Peyer's patch (tissue), 4 donors: ENCODE measurements around the gene STAU1. TPM values are rescaled to one million over a fixed set of nuclear protein-coding genes. Genes with fewer than 3 reads are reported as not detected.

ENCODE experiments used
- DNase-seq, 3 donors: peaks; one replicate each; pipeline ENCODE4 v3.0.0-alpha.2; 2017 to 2019
- H3K27ac ChIP-seq, 4 donors: fragments of 200-600 bp; sonication (generic); one replicate each; pipeline ENCODE4 v1.5.1; 2016 to 2019
- H3K27me3 ChIP-seq, 2 donors: fragments of 200-600 bp; sonication (generic); one replicate each; pipeline ENCODE4 v1.5.1; 2019
- H3K36me3 ChIP-seq, 3 donors: fragments of 200-600 bp; sonication (generic); one replicate each; pipeline ENCODE4 v1.5.1; 2016 to 2019
- H3K4me1 ChIP-seq, 4 donors: fragments of 200-600 bp; sonication (generic); one replicate each; pipeline ENCODE4 v1.5.1; 2016 to 2019
- H3K4me3 ChIP-seq, 4 donors: fragments of 200-600 bp; sonication (generic); 1 replicate in 3 of 4; 2 replicates in 1 of 4; pipeline ENCODE4 v1.5.1; 2016 to 2019; ENCODE audit warnings: mild to moderate bottlenecking in 1 of 4
- H3K9me3 ChIP-seq, 4 donors: fragments of 200-600 bp; sonication (generic); one replicate each; pipeline ENCODE4 v1.5.1; 2016 to 2019; ENCODE audit warnings: mild to moderate bottlenecking in 1 of 4
- CTCF ChIP-seq, 6 experiments: fragments of 450-650 bp in 4 of 6; fragments of 200-600 bp in 2 of 6; sonication (generic) in 1 of 6; IDR thresholded peaks; one replicate each; pipeline ENCODE4 v1.5.1; 2017 to 2019; ENCODE audit warnings: antibody characterized with exemption in 6 of 6, mild to moderate bottlenecking in 3 of 6, moderate library complexity in 1 of 6
- POLR2A ChIP-seq, 2 donors: fragments of 450-650 bp; IDR thresholded peaks; one replicate each; pipeline ENCODE4 v1.5.1; 2017; ENCODE audit warnings: antibody characterized with exemption in 2 of 2, mild to moderate bottlenecking in 2 of 2, moderate library complexity in 2 of 2
- total RNA-seq, 4 donors: library from RNA; depleted of rRNA; stranded (reverse); fragments of >200 nt; gene quantifications; one replicate each; pipeline ENCODE4 v1.1.0, GENCODE V29; 2016

Gene STAU1
- 10 to 100 TPM; 58.6 to 82.4 (median 75.2) TPM for total RNA-seq

GRCh38 chr20:49187851-49188641 lies at the start of gene STAU1:
STAU1 (minus strand) TSS chr20:49188334; CDS start chr20:49166201, 22,133 bp downstream.
- Histone ChIP-seq H3K27me3 (no peaks in the 10 kb centered on the region), H3K4me1 (peaks cover 0 to 19% (median 5%) of the 10 kb centered on the region in 4 donors), H3K36me3 (no peaks in the 10 kb centered on the region), H3K9me3 (no peaks in the 10 kb centered on the region), H3K4me3 (peak within 1 kb of the TSS; percentile 86 to 99 (median 91)), H3K27ac (peak within 1 kb of the TSS; percentile 92 to 98 (median 95))
- TF ChIP-seq CTCF (IDR thresholded peaks at IDR 0.05) (no peak), POLR2A (IDR thresholded peaks at IDR 0.05) (peak; percentile 46 to 81)
- DNase-seq: peak; percentile 94 to 98 (median 97)

- Histone ChIP-seq H3K36me3 (peaks cover 0 to 88% (median 0%) of the 10 kb centered on the region in 3 donors), H3K4me3 (no peak overlapping the region), H3K27ac (peak overlapping the region in 3 of 4 donors; percentile 48 to 63 (median 56)), H3K9me3 (no peaks in the 10 kb centered on the region), H3K27me3 (no peaks in the 10 kb centered on the region), H3K4me1 (no peaks in the 10 kb centered on the region)
- TF ChIP-seq POLR2A (IDR thresholded peaks at IDR 0.05) (no peak), CTCF (IDR thresholded peaks at IDR 0.05) (no peak)
- peak in 2 of 3 donors; percentile 70 to 81 for DNase-seq
These were observed 49.4 kb upstream of the STAU1 start for GRCh38 chr20:49237531-49237930.

- no peak for DNase-seq
- no peak for TF ChIP-seq POLR2A (IDR thresholded peaks at IDR 0.05)
- no peak for TF ChIP-seq CTCF (IDR thresholded peaks at IDR 0.05)
These were observed 48.2 kb upstream of the STAU1 start for GRCh38 chr20:49236301-49236700.

GRCh38 chr20:49234831-49235230 lies 46.7 kb upstream of the STAU1 start:
- H3K4me1 ChIP-seq: peaks cover 0 to 14% (median 4%) of the 10 kb centered on the region in 4 donors
- H3K27me3 ChIP-seq: no peaks in the 10 kb centered on the region
- no peak overlapping the region for H3K4me3 ChIP-seq
- no peak overlapping the region for H3K27ac ChIP-seq
- no peak for DNase-seq
- no peaks in the 10 kb centered on the region for H3K9me3 ChIP-seq
- H3K36me3 ChIP-seq: peaks cover 0 to 87% (median 4%) of the 10 kb centered on the region in 3 donors
- TF ChIP-seq CTCF (IDR thresholded peaks at IDR 0.05) (no peak), POLR2A (IDR thresholded peaks at IDR 0.05) (no peak)

More at GRCh38 chr20:49236301-49236700, 48.2 kb upstream of the STAU1 start:
- Histone ChIP-seq H3K27me3 (no peaks in the 10 kb centered on the region), H3K27ac (no peak overlapping the region), H3K4me3 (no peak overlapping the region), H3K4me1 (no peaks in the 10 kb centered on the region), H3K9me3 (no peaks in the 10 kb centered on the region), H3K36me3 (peaks cover 0 to 87% (median 4%) of the 10 kb centered on the region in 3 donors)

- no peak for TF ChIP-seq CTCF (IDR thresholded peaks at IDR 0.05)
- H3K4me1 ChIP-seq: peaks cover 0 to 17% (median 4%) of the 10 kb centered on the region in 4 donors
- no peaks in the 10 kb centered on the region for H3K9me3 ChIP-seq
- DNase-seq: no peak
- H3K27me3 ChIP-seq: no peaks in the 10 kb centered on the region
- peaks cover 0 to 84% (median 4%) of the 10 kb centered on the region in 3 donors for H3K36me3 ChIP-seq
- H3K27ac ChIP-seq: no peak overlapping the region
- H3K4me3 ChIP-seq: no peak overlapping the region
These were observed 45.1 kb upstream of the STAU1 start for GRCh38 chr20:49233226-49233625.
